ENCODE measurements around the gene ATP5PB. TPM values are rescaled to one million over a fixed set of nuclear protein-coding genes. Genes with fewer than 3 reads are reported as not detected.

ATP5PB gene
- total and polyA plus RNA-seq, 4 donors = 143 to 257 (median 223) TPM

- DNase-seq (ENCODE audit: low spot score) = peak; percentile 73
- Histone ChIP-seq H3K9me3 (ENCODE audit: control insufficient read depth in 4 of 4, low read length in 3 of 4) (no peaks in the 10 kb centered on the region), H3K4me1 (ENCODE audit: control insufficient read depth in 4 of 4, insufficient read depth in 4 of 4, low read length in 3 of 4) (peaks cover 11 to 36% (median 22%) of the 10 kb centered on the region in 4 donors), H3K27me3 (ENCODE audit: control insufficient read depth in 4 of 4, insufficient read depth in 4 of 4, low read length in 3 of 4) (no peaks in the 10 kb centered on the region), H3K36me3 (ENCODE audit: control insufficient read depth in 4 of 4, insufficient read depth in 3 of 4, low read depth in 1 of 4, low read length in 3 of 4) (no peaks in the 10 kb centered on the region), H3K9ac (ENCODE audit: low read depth in 1 of 2, low read length in 2 of 2) (peak overlapping the region; percentile 66 to 81), H3K27ac (ENCODE audit: low read depth in 1 of 2, low read length in 2 of 2) (peak overlapping the region; percentile 85 to 88), H3K4me3 (ENCODE audit: low read depth in 1 of 3, low read length in 3 of 3) (peak overlapping the region in 1 of 3 donors; percentile 9)
- TF ChIP-seq MAX (IDR thresholded peaks at IDR 0.05) (no peak), FOXA1 (IDR thresholded peaks at IDR 0.05) (no peak), SP1 (IDR thresholded peaks at IDR 0.05) (peak; percentile 42), NR2F2 (IDR thresholded peaks at IDR 0.05) (peak; percentile 86), REST (IDR thresholded peaks at IDR 0.05) (no peak)
- 39% methylated on average over 15 of the region's 15 CpGs for WGBS
These were observed 58.3 kb downstream of the ATP5PB start for GRCh38 chr1:111507411-111508201.

- Histone ChIP-seq H3K27ac (ENCODE audit: low read depth in 1 of 2, low read length in 2 of 2) (peak overlapping the region; percentile 39 to 85), H3K9me3 (ENCODE audit: control insufficient read depth in 4 of 4, low read length in 3 of 4) (no peaks in the 10 kb centered on the region), H3K4me3 (ENCODE audit: low read depth in 1 of 3, low read length in 3 of 3) (no peak overlapping the region), H3K27me3 (ENCODE audit: control insufficient read depth in 4 of 4, insufficient read depth in 4 of 4, low read length in 3 of 4) (no peaks in the 10 kb centered on the region), H3K9ac (ENCODE audit: low read depth in 1 of 2, low read length in 2 of 2) (no peak overlapping the region), H3K4me1 (ENCODE audit: control insufficient read depth in 4 of 4, insufficient read depth in 4 of 4, low read length in 3 of 4) (peaks cover 11 to 32% (median 22%) of the 10 kb centered on the region in 4 donors), H3K36me3 (ENCODE audit: control insufficient read depth in 4 of 4, insufficient read depth in 3 of 4, low read depth in 1 of 4, low read length in 3 of 4) (no peaks in the 10 kb centered on the region)
- TF ChIP-seq YY1 (IDR thresholded peaks at IDR 0.05) (no peak), RAD21 (IDR thresholded peaks at IDR 0.05) (peak in 1 of 2 donors; percentile 32), RXRA (IDR thresholded peaks at IDR 0.05) (no peak)
- 27% methylated on average over 3 of the region's 3 CpGs for WGBS
- no peak for DNase-seq (ENCODE audit: low spot score)
These were observed 60.7 kb downstream of the ATP5PB start for GRCh38 chr1:111509997-111510375.

GRCh38 chr1:111511370-111511769 lies 62.1 kb downstream of the ATP5PB start:
- Histone ChIP-seq H3K27me3 (ENCODE audit: control insufficient read depth in 4 of 4, insufficient read depth in 4 of 4, low read length in 3 of 4) (no peaks in the 10 kb centered on the region), H3K4me1 (ENCODE audit: control insufficient read depth in 4 of 4, insufficient read depth in 4 of 4, low read length in 3 of 4) (peaks cover 11 to 32% (median 22%) of the 10 kb centered on the region in 4 donors), H3K27ac (ENCODE audit: low read depth in 1 of 2, low read length in 2 of 2) (no peak overlapping the region), H3K4me3 (ENCODE audit: low read depth in 1 of 3, low read length in 3 of 3) (no peak overlapping the region), H3K9me3 (ENCODE audit: control insufficient read depth in 4 of 4, low read length in 3 of 4) (no peaks in the 10 kb centered on the region), H3K36me3 (ENCODE audit: control insufficient read depth in 4 of 4, insufficient read depth in 3 of 4, low read depth in 1 of 4, low read length in 3 of 4) (no peaks in the 10 kb centered on the region), H3K9ac (ENCODE audit: low read depth in 1 of 2, low read length in 2 of 2) (no peak overlapping the region)
- TF ChIP-seq HNF4A (conservative IDR thresholded peaks at IDR 0.05) = no peak
- DNase-seq (ENCODE audit: low spot score) = no peak
- WGBS = 75% methylated on average over 3 of the region's 3 CpGs

Small RNAs within 50 kb of the gene (small RNA-seq; reads per million reads assigned to genes)
- not detected for gene RF00019
- gene RNU6-792P = not detected

Other genes with a start within 250 kb of the ATP5PB start
- gene DENND2D, start 248.8 kb upstream of the ATP5PB start, total RNA-seq = 10 to 100 TPM; 14.9 to 20.7 TPM
- 10 to 100 TPM in 1 of 2 donors, 1 to 10 TPM in 1; 8.8 to 10.7 TPM for gene DENND2D, start 248.8 kb upstream of the ATP5PB start, polyA plus RNA-seq
- gene CHI3L2, start 221.8 kb upstream of the ATP5PB start, total RNA-seq = under 1 TPM; 0.23 to 0.25 TPM
- gene CHI3L2, start 221.8 kb upstream of the ATP5PB start, polyA plus RNA-seq = under 1 TPM; 0.07 to 0.32 TPM
- not detected for gene CHIA, start 158.6 kb upstream of the ATP5PB start, total RNA-seq
- gene CHIA, start 158.6 kb upstream of the ATP5PB start, polyA plus RNA-seq = under 1 TPM in 1 of 2 donors, not detected in 1; 0.06 TPM
- 10 to 100 TPM in 1 of 2 donors, 1 to 10 TPM in 1; 2.8 to 10.6 TPM for gene OVGP1, start 21.7 kb upstream of the ATP5PB start, total RNA-seq
- gene OVGP1, start 21.7 kb upstream of the ATP5PB start, polyA plus RNA-seq = 10 to 100 TPM in 1 of 2 donors, under 1 TPM in 1; 0.96 to 10.9 TPM
- gene WDR77, start 208 bp upstream of the ATP5PB start, total RNA-seq = 10 to 100 TPM; 12.7 to 21.9 TPM
- 10 to 100 TPM; 17.9 to 25.3 TPM for gene WDR77, start 208 bp upstream of the ATP5PB start, polyA plus RNA-seq
- 1 to 10 TPM; 4.0 to 6.4 TPM for gene C1orf162, start 24.5 kb downstream of the ATP5PB start, total RNA-seq
- gene C1orf162, start 24.5 kb downstream of the ATP5PB start, polyA plus RNA-seq = 10 to 100 TPM; 14.4 to 16.3 TPM
- 1 to 10 TPM; 2.3 to 4.0 TPM for gene ADORA3, start 54.2 kb downstream of the ATP5PB start, total RNA-seq
- gene ADORA3, start 54.2 kb downstream of the ATP5PB start, polyA plus RNA-seq = 1 to 10 TPM in 1 of 2 donors, under 1 TPM in 1; 0.97 to 5.6 TPM
- gene TMIGD3, start 54.2 kb downstream of the ATP5PB start, total RNA-seq = 1 to 10 TPM; 2.6 to 5.7 TPM
- gene TMIGD3, start 54.2 kb downstream of the ATP5PB start, polyA plus RNA-seq = 1 to 10 TPM; 3.4 to 5.9 TPM
- gene RAP1A, start 170.3 kb downstream of the ATP5PB start, total RNA-seq = 10 to 100 TPM; 14.2 to 31.4 TPM
- 10 to 100 TPM; 23.1 to 28.6 TPM for gene RAP1A, start 170.3 kb downstream of the ATP5PB start, polyA plus RNA-seq